Transverse colon (tissue), 4 donors: Measurements from ENCODE around the gene WNT9A. TPM values are rescaled to one million over a fixed set of nuclear protein-coding genes. Genes with fewer than 3 reads are reported as not detected.

Source experiments
- DNase-seq: peaks from one replicate; pipeline ENCODE4 v3.0.0-alpha.2; 2019
- H3K27ac ChIP-seq, 4 donors: fragments of 200-600 bp; sonication (generic); 2 replicates each; pipeline ENCODE4 v1.5.1; 2016 to 2018; ENCODE audit warnings: inconsistent platforms in 4 of 4
- H3K27me3 ChIP-seq: fragments of 200-600 bp; sonication (generic); 2 replicates; pipeline ENCODE4 v1.5.1; 2017; ENCODE audit warnings: inconsistent platforms
- H3K36me3 ChIP-seq, 4 donors: fragments of 200-600 bp; sonication (generic); 2 replicates each; pipeline ENCODE4 v1.5.1; 2017 to 2019; ENCODE audit warnings: inconsistent platforms in 4 of 4
- H3K4me1 ChIP-seq, 4 donors: fragments of 200-600 bp; sonication (generic); 2 replicates each; pipeline ENCODE4 v1.5.1; 2017 to 2020; ENCODE audit warnings: inconsistent platforms in 4 of 4
- H3K4me3 ChIP-seq, 4 donors: fragments of 200-600 bp; sonication (generic); 1 replicate in 1 of 4; 2 replicates in 3 of 4; pipeline versions ENCODE4 v1.5.1 to v1.6.1; 2017 to 2019; ENCODE audit warnings: inconsistent platforms in 4 of 4
- H3K9me3 ChIP-seq, 2 donors: fragments of 200-600 bp; sonication (generic); 2 replicates each; pipeline ENCODE4 v1.5.1; 2017 to 2019; ENCODE audit warnings: inconsistent platforms in 2 of 2
- CTCF ChIP-seq, 5 experiments: fragments of 200-600 bp in 3 of 5; fragments of 450-650 bp in 2 of 5; sonication (generic) in 3 of 5; IDR thresholded peaks; 1 replicate in 2 of 5; 2 replicates in 3 of 5; pipeline ENCODE4 v1.5.1; 2016 to 2017; ENCODE audit warnings: antibody characterized with exemption in 5 of 5, inconsistent platforms in 3 of 5, mild to moderate bottlenecking in 2 of 5, moderate library complexity in 1 of 5
- EP300 ChIP-seq: sonication (generic); formaldehyde crosslinking; IDR thresholded peaks from one replicate; pipeline ENCODE4 v1.6.1; 2017; ENCODE audit warnings: antibody characterized with exemption, low read depth
- POLR2A ChIP-seq: fragments of 450-650 bp; IDR thresholded peaks from one replicate; pipeline ENCODE4 v1.6.1; 2016; ENCODE audit warnings: antibody characterized with exemption, mild to moderate bottlenecking, moderate library complexity
- POLR2AphosphoS5 ChIP-seq, 3 donors: sonication (generic); formaldehyde crosslinking; IDR thresholded peaks; one replicate each; pipeline ENCODE4 v1.6.1; 2016; ENCODE audit warnings: antibody characterized with exemption in 3 of 3
- WGBS, 2 donors: methylation state at CpG; one replicate each; pipeline ENCODE4 v1.1.5; 2018; ENCODE audit warnings: low coverage in 1 of 2; 5-methylcytosine and 5-hydroxymethylcytosine counted together
- in situ Hi-C, 4 donors: fragments of 200-750 bp; cut with MboI; loops; one replicate each; pipeline versions ENCODE4 v1.15.0 to v1.15.1; 2017; ENCODE audit warnings: low sequenced_read_pairs in 3 of 4, low pct_ligation_motif_present in 1 of 4, low pct_unique_long_range_greater_than_20kb in 1 of 4
- intact Hi-C: fragments of 100-400 bp; cut with DNase I; formaldehyde crosslinking; loops from one replicate; pipeline ENCODE4 v1.15.1; 2023; ENCODE audit warnings: low total_unique reads
- total RNA-seq, 4 donors: library from RNA; depleted of rRNA; stranded (reverse); fragments of >200 nt; gene quantifications; one replicate each; pipeline ENCODE4 v1.1.0, GENCODE V29; 2016

The WNT9A gene
- total RNA-seq, 4 donors from 2014 or later, result 1.2 to 4.0 (median 1.8) TPM

- Histone ChIP-seq H3K4me3 (no peak overlapping the region), H3K27ac (no peak overlapping the region), H3K4me1 (peaks cover 0 to 24% (median 3%) of the 10 kb centered on the region in 4 donors), H3K9me3 (no peaks in the 10 kb centered on the region), H3K36me3 (no peaks in the 10 kb centered on the region), H3K27me3 (no peaks in the 10 kb centered on the region)
- in situ Hi-C loops (loop anchor here in 2 of 4 donors (10.0 to 25.0 kb wide), 2 partner anchors 174 to 177 kb away; no protein-coding TSS in a partner anchor), intact Hi-C loops (no loop called here)
- WGBS, 2 donors, result 76% methylated on average over 25 of the region's 27 CpGs; no CpG with 5 or more reads in 1 of the 2 donors
- DNase-seq, result peak; percentile 4
- no peak for TF ChIP-seq EP300
- no peak for TF ChIP-seq CTCF (IDR thresholded peaks at IDR 0.05)
- no peak for TF ChIP-seq POLR2AphosphoS5 (IDR thresholded peaks at IDR 0.05)
- TF ChIP-seq POLR2A, result no peak
Observed at GRCh38 chr1:227938911-227939790, 8.6 kb downstream of the WNT9A start.

- no peak overlapping the region for H3K27ac ChIP-seq
- peaks cover 0 to 23% (median 3%) of the 10 kb centered on the region in 4 donors for H3K4me1 ChIP-seq
- H3K36me3 ChIP-seq, result no peaks in the 10 kb centered on the region
- no peak for TF ChIP-seq POLR2A
- TF ChIP-seq POLR2AphosphoS5 (IDR thresholded peaks at IDR 0.05), result no peak
- TF ChIP-seq EP300, result no peak
- no peak for TF ChIP-seq CTCF (IDR thresholded peaks at IDR 0.05)
- in situ Hi-C loops (loop anchor here in 2 of 4 donors (10.0 to 25.0 kb wide), 2 partner anchors 173 to 176 kb away; no protein-coding TSS in a partner anchor), intact Hi-C loops (no loop called here)
- 56 to 100% methylated on average over 2 to 10 of the region's 10 CpGs for WGBS, 2 donors
- H3K27me3 ChIP-seq, result no peaks in the 10 kb centered on the region
- H3K9me3 ChIP-seq, result no peaks in the 10 kb centered on the region
- DNase-seq, result peak; percentile 0
- no peak overlapping the region for H3K4me3 ChIP-seq
Observed at GRCh38 chr1:227938276-227938675, 9.5 kb downstream of the WNT9A start.

GRCh38 chr1:227937838-227938145, 9.9 kb downstream of the WNT9A start:
- H3K4me1 ChIP-seq, result peaks cover 0 to 18% (median 3%) of the 10 kb centered on the region in 4 donors
- intact Hi-C loops (no loop called here), in situ Hi-C loops (loop anchor here in 2 of 4 donors (10.0 to 25.0 kb wide), 2 partner anchors 173 to 175 kb away; no protein-coding TSS in a partner anchor)
- TF ChIP-seq POLR2AphosphoS5 (IDR thresholded peaks at IDR 0.05) (no peak), POLR2A (no peak), CTCF (IDR thresholded peaks at IDR 0.05) (no peak), EP300 (no peak)
- WGBS, 2 donors, result 64% methylated on average over 3 of the region's 7 CpGs; no CpG with 5 or more reads in 1 of the 2 donors
- DNase-seq, result no peak
- H3K27ac ChIP-seq, result no peak overlapping the region
- no peaks in the 10 kb centered on the region for H3K27me3 ChIP-seq
- H3K4me3 ChIP-seq, result no peak overlapping the region
- H3K9me3 ChIP-seq, result no peaks in the 10 kb centered on the region
- no peaks in the 10 kb centered on the region for H3K36me3 ChIP-seq

- TF ChIP-seq POLR2A, result no peak
- no peak for TF ChIP-seq EP300
- TF ChIP-seq CTCF (IDR thresholded peaks at IDR 0.05), result no peak
- TF ChIP-seq POLR2AphosphoS5 (IDR thresholded peaks at IDR 0.05), result no peak
- WGBS, 2 donors, result 63 to 84% methylated on average over 8 to 20 of the region's 20 CpGs
- DNase-seq, result peak; percentile 4
- in situ Hi-C loops (loop anchor here in 2 of 4 donors (10.0 to 25.0 kb wide), 2 partner anchors 172 to 175 kb away; no protein-coding TSS in a partner anchor), intact Hi-C loops (no loop called here)
- Histone ChIP-seq H3K27ac (no peak overlapping the region), H3K36me3 (no peaks in the 10 kb centered on the region), H3K9me3 (no peaks in the 10 kb centered on the region), H3K4me3 (no peak overlapping the region), H3K4me1 (peaks cover 0 to 12% (median 3%) of the 10 kb centered on the region in 4 donors), H3K27me3 (no peaks in the 10 kb centered on the region)
Observed at GRCh38 chr1:227937031-227937837, 10.5 kb downstream of the WNT9A start.
